Immature natural killer cell (primary cell): Measurements from ENCODE around the gene CNTN6. TPM values are rescaled to one million over a fixed set of nuclear protein-coding genes. Genes with fewer than 3 reads are reported as not detected.

ENCODE experiments used
- DNase-seq, 3 donors: peaks; one replicate each; pipeline ENCODE4 v3.0.0; 2022; ENCODE audit warnings: mixed read lengths in 1 of 3
- H3K27ac Mint-ChIP-seq, 6 donors: one replicate each; pipeline ENCODE4 v1.8.0; 2020; ENCODE audit warnings: mixed read lengths in 6 of 6, mild to moderate bottlenecking in 5 of 6, inconsistent platforms in 4 of 6, moderate library complexity in 3 of 6
- H3K27me3 Mint-ChIP-seq, 3 donors: one replicate each; pipeline ENCODE4 v1.8.0; 2020 to 2021; ENCODE audit warnings: low read depth in 3 of 3, mild to moderate bottlenecking in 3 of 3, mixed read lengths in 3 of 3, moderate library complexity in 3 of 3, inconsistent platforms in 1 of 3
- H3K36me3 Mint-ChIP-seq, 3 donors: one replicate each; pipeline ENCODE4 v1.8.0; 2020; ENCODE audit warnings: mixed read lengths in 3 of 3, inconsistent platforms in 2 of 3, mild to moderate bottlenecking in 2 of 3
- H3K4me1 Mint-ChIP-seq, 2 donors: one replicate each; pipeline ENCODE4 v1.8.0; 2020; ENCODE audit warnings: inconsistent platforms in 2 of 2, mild to moderate bottlenecking in 2 of 2, mixed read lengths in 2 of 2, moderate library complexity in 1 of 2
- H3K4me3 Mint-ChIP-seq, 5 donors: one replicate each; pipeline ENCODE4 v1.8.0; 2020; ENCODE audit warnings: mild to moderate bottlenecking in 5 of 5, mixed read lengths in 5 of 5, inconsistent platforms in 3 of 5, moderate library complexity in 3 of 5
- H3K9me3 Mint-ChIP-seq, 6 donors: one replicate each; pipeline ENCODE4 v1.8.0; 2020; ENCODE audit warnings: mild to moderate bottlenecking in 6 of 6, mixed read lengths in 6 of 6, inconsistent platforms in 4 of 6, moderate library complexity in 3 of 6
- polyA plus RNA-seq, 3 donors: library from polyadenylated mRNA; unstranded; fragments of 300-500 nt; fragmentation: Illumina TruSeq; gene quantifications; one replicate each; pipeline ENCODE4 v1.2.3, GENCODE V29; 2021

CNTN6 gene
- polyA plus RNA-seq, 3 donors from 2014 or later = not detected

DNA sequence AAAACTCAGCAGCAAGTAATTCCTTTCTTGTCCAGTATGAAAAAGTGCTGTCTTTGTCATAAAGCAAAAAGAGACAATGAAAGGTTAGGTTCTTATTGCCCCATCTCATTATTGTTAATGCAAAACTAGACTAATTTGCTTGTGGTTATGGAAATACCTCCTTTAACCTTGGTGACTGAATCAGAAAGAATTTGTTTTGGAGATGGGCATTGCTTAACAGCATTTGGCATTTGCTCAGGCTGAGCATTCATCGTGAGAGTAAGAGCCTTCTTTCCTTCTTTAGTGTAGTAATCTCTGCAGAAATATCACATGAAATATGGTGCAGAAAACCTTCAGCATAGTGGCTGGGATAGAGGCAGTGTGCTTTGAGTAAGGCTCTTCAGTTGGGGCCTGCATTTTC is 103.1 kb downstream of the CNTN6 start:
- Mint-ChIP-seq H3K4me1 (no peaks in the 10 kb centered on the region), H3K27ac (no peak overlapping the region), H3K4me3 (no peak overlapping the region), H3K27me3 (peaks cover 0 to 1% (median 0%) of the 10 kb centered on the region in 3 donors), H3K36me3 (no peaks in the 10 kb centered on the region), H3K9me3 (peaks cover 13 to 68% (median 28%) of the 10 kb centered on the region in 6 donors)
- no peak for DNase-seq

DNA sequence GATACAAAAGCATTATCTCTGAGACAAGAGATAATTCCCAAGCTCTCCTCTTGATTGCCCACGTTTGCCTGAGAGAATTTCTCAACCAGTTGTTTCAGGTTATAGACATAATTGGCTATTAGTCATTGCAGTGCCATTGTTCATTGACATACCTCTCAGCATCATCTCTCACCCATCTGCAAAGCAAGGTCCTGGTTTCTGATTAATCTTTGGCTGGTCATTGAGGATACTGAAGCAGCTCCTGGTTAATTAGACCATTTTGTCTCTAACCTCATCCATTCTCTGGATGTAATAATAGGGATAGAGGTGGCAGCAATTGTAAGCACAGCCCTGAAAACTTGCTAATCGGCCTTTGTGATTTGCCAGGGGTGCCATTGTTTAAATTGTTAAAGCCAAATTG is 104.2 kb downstream of the CNTN6 start:
- peaks cover 14 to 69% (median 31%) of the 10 kb centered on the region in 6 donors for H3K9me3 Mint-ChIP-seq
- no peak for DNase-seq
- H3K27ac Mint-ChIP-seq = no peak overlapping the region
- H3K4me3 Mint-ChIP-seq = no peak overlapping the region
- peaks cover 0 to 1% (median 0%) of the 10 kb centered on the region in 3 donors for H3K27me3 Mint-ChIP-seq
- H3K4me1 Mint-ChIP-seq = no peaks in the 10 kb centered on the region
- H3K36me3 Mint-ChIP-seq = no peaks in the 10 kb centered on the region

DNA sequence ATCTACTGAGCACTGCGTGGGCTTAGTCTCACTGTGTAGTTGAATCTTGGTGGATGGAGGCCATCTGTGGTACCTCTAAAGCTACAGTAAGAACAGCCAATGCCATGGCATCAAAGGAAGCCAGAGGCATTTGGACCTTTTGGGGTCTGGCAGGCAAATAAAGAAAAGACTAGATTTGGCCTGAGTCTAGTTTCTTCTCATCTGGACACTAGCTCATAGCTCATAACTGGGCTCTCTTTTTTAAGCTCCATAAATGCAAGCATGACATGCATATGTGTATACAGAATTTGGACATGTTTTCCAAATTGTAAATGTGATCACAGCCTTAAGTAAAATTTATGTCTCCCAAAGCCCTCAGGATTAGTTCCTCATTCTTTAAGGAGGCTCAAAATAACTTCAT is 107.5 kb downstream of the CNTN6 start:
- Mint-ChIP-seq H3K9me3 (peaks cover 12 to 56% (median 24%) of the 10 kb centered on the region in 6 donors), H3K36me3 (no peaks in the 10 kb centered on the region), H3K4me3 (no peak overlapping the region), H3K4me1 (no peaks in the 10 kb centered on the region), H3K27ac (no peak overlapping the region), H3K27me3 (no peaks in the 10 kb centered on the region)
- DNase-seq = no peak

DNA sequence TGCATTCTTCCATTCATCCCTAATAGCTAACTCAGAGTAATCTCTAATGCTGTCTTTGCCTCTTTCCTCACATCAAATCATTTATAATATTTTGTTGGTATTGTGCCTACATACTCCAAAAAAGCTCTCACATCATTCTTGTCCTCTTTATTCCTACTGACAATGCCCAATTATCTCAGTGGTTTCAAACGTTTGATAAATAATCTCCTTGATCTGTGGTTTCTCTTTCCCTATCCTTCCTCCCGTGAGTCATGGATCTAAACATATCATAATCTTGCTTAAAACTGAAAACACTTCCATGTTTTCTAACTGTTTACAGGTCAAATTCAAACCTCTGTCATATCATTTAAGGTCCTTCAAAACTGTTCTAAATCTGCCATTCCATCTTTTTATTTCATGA is 115.1 kb downstream of the CNTN6 start:
- Mint-ChIP-seq H3K27me3 (no peaks in the 10 kb centered on the region), H3K4me3 (no peak overlapping the region), H3K27ac (no peak overlapping the region), H3K36me3 (no peaks in the 10 kb centered on the region), H3K9me3 (peaks cover 0 to 16% (median 4%) of the 10 kb centered on the region in 6 donors), H3K4me1 (no peaks in the 10 kb centered on the region)
- DNase-seq = no peak

DNA sequence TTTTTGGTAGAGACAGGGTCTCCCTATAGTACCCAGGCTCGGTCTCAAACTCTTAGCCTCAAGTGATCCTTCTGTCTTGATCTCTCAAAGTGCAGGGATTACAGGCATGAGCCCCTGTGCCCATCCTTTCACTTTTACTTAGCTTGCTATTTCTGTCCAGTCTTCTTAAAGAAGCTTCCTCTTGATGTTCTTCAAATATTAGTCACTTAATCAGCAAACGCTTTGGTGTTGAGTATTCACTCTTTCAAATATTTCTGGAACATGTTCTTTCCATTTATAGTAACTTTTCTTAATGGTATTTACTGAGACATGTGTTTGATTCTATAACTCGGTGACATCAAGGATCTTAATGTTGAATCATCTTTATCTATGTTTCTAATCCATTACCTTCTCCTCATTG is 122.1 kb downstream of the CNTN6 start:
- peaks cover 5 to 46% (median 17%) of the 10 kb centered on the region in 6 donors for H3K9me3 Mint-ChIP-seq
- no peaks in the 10 kb centered on the region for H3K36me3 Mint-ChIP-seq
- DNase-seq = no peak
- no peaks in the 10 kb centered on the region for H3K4me1 Mint-ChIP-seq
- no peak overlapping the region for H3K27ac Mint-ChIP-seq
- peaks cover 0 to 3% (median 0%) of the 10 kb centered on the region in 3 donors for H3K27me3 Mint-ChIP-seq
- H3K4me3 Mint-ChIP-seq = no peak overlapping the region

DNA sequence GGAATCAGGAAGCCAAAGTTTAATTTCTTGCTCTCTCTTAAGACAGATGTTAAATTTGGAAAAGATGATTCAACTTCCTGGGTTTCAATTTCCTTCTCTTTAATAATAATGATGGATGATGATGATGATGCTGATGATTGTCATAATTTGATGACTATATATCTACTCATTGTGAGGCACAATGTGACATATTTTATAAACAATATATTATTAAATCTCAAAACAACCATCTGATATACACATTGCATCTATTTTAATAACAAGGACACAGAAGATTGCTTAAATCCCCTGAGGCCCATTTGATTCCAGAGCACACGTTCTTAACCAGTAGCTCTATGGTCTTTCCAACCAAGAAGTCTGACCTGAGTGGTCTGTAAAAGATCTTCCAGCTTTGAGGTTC is 124.0 kb downstream of the CNTN6 start:
- no peaks in the 10 kb centered on the region for H3K4me1 Mint-ChIP-seq
- no peaks in the 10 kb centered on the region for H3K36me3 Mint-ChIP-seq
- peaks cover 5 to 52% (median 17%) of the 10 kb centered on the region in 6 donors for H3K9me3 Mint-ChIP-seq
- H3K27ac Mint-ChIP-seq = no peak overlapping the region
- H3K4me3 Mint-ChIP-seq = no peak overlapping the region
- peaks cover 0 to 3% (median 0%) of the 10 kb centered on the region in 3 donors for H3K27me3 Mint-ChIP-seq
- no peak for DNase-seq

DNA sequence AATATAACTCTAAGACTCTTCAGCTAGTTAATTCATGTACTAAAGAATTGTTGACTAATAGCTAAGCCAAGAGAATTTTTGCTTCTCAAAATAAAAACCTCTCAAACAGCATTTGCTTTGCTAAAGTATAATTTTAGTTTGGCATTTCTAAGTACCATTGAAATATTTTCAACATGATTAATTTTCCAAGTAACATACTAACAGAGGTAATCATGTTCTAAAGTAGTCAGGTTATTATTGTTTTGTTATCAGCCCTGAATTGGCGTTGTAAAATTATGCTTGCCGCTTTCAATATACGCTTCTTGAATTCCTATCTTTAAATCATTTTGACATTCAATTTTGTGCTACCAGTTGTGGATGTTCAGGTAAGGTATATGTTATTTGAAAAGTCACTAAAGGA is 134.3 kb downstream of the CNTN6 start:
- no peak overlapping the region for H3K4me3 Mint-ChIP-seq
- H3K4me1 Mint-ChIP-seq = no peaks in the 10 kb centered on the region
- no peak for DNase-seq
- H3K36me3 Mint-ChIP-seq = no peaks in the 10 kb centered on the region
- H3K27me3 Mint-ChIP-seq = peaks cover 0 to 2% (median 0%) of the 10 kb centered on the region in 3 donors
- H3K27ac Mint-ChIP-seq = no peak overlapping the region
- peaks cover 6 to 32% (median 25%) of the 10 kb centered on the region in 6 donors for H3K9me3 Mint-ChIP-seq

DNA sequence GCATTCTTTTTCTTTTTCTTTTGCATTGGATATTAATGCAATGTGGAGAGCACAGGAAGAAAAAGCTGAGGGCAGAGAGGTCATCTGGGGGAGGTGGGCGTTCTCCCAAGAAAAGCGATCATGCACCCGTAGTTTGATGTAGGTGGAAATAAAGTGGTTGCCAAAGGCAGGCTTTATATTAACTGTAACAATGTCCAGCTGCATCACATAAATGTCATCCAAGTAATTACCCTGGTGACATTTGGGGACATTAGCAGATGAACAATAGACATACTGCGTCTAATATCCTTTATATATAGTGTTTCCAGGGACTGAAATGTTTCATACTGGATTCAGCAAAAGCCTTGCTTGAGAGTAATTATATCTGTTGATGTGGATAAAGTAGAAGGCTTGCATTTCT is 135.5 kb downstream of the CNTN6 start:
- H3K4me3 Mint-ChIP-seq = no peak overlapping the region
- H3K36me3 Mint-ChIP-seq = no peaks in the 10 kb centered on the region
- peaks cover 10 to 41% (median 29%) of the 10 kb centered on the region in 6 donors for H3K9me3 Mint-ChIP-seq
- DNase-seq = no peak
- H3K27ac Mint-ChIP-seq = no peak overlapping the region
- peaks cover 0 to 2% (median 0%) of the 10 kb centered on the region in 3 donors for H3K27me3 Mint-ChIP-seq
- H3K4me1 Mint-ChIP-seq = no peaks in the 10 kb centered on the region

DNA sequence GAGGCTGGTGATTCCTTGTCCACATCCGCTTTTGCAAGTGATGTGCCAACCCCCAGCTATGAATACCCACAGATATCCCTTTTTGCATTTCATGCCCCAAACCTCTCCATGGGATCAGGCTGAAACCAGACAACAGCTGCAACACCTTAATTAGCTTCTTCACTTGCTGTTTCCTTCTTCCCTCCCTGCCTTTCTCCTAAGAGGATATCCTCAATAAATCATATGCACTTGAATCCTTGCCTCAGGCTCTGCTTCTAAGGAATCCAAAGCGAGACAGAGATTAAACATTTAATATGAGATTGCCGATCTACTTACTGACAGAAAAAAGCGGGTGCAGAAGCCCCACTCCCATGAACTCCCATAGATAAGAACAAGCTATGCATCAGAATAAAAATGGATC is 138.1 kb downstream of the CNTN6 start:
- H3K36me3 Mint-ChIP-seq = no peaks in the 10 kb centered on the region
- H3K27me3 Mint-ChIP-seq = no peaks in the 10 kb centered on the region
- H3K9me3 Mint-ChIP-seq = peaks cover 8 to 39% (median 20%) of the 10 kb centered on the region in 6 donors
- H3K4me1 Mint-ChIP-seq = no peaks in the 10 kb centered on the region
- DNase-seq = no peak
- no peak overlapping the region for H3K27ac Mint-ChIP-seq
- H3K4me3 Mint-ChIP-seq = no peak overlapping the region

DNA sequence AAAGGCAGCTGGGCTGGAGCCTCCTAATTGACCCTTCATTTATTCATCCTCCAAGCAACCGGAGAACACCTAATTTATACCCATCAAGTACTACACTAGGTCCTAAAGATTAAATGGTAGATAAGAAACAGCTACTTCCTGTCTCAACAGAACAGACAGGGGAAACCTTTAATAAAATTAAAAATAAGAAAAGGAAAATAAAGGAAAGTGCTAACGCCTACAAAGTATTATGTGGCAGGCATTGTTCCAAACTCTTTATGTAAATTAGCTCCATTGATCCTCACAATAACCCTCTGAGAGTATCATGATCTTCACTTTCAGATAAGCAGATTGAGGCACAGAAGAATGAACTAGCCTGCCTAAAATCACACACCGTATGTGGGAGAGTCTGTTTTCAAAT is 139.5 kb downstream of the CNTN6 start:
- Mint-ChIP-seq H3K27me3 (no peaks in the 10 kb centered on the region), H3K9me3 (peaks cover 7 to 35% (median 25%) of the 10 kb centered on the region in 6 donors), H3K4me3 (no peak overlapping the region), H3K36me3 (no peaks in the 10 kb centered on the region), H3K4me1 (no peaks in the 10 kb centered on the region), H3K27ac (no peak overlapping the region)
- no peak for DNase-seq

DNA sequence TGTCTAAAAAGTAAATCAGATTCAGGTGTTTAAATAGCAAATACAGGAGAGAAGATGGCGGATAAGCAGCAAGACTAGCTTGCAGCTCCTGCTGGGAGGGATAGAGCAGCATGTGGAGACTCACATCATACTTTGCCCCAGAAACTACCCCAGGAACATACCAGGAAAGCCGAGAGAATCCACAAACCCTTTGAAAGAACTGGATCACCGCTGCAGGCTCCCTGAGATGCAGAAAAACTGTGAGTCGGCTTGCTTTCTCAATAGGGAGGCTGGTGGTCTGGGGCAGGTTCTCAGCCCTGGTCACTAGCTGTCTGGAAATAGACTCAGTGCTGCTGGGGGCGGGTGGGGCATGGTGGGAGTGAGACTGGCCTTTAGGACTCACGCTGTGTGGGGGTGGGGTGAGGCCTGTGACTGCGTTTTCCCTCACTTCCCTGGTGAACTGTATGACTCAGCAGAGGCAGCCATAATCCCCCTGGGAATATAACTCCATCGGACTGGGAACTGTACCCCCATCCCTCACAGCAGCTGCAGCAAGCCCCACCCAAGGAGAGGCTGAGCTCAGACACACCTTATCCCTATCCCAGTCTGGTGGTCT is 142.8 kb downstream of the CNTN6 start:
- no peaks in the 10 kb centered on the region for H3K27me3 Mint-ChIP-seq
- DNase-seq = no peak
- no peak overlapping the region for H3K4me3 Mint-ChIP-seq
- no peak overlapping the region for H3K27ac Mint-ChIP-seq
- H3K4me1 Mint-ChIP-seq = no peaks in the 10 kb centered on the region
- no peaks in the 10 kb centered on the region for H3K36me3 Mint-ChIP-seq
- H3K9me3 Mint-ChIP-seq = peaks cover 16 to 52% (median 31%) of the 10 kb centered on the region in 6 donors

DNA sequence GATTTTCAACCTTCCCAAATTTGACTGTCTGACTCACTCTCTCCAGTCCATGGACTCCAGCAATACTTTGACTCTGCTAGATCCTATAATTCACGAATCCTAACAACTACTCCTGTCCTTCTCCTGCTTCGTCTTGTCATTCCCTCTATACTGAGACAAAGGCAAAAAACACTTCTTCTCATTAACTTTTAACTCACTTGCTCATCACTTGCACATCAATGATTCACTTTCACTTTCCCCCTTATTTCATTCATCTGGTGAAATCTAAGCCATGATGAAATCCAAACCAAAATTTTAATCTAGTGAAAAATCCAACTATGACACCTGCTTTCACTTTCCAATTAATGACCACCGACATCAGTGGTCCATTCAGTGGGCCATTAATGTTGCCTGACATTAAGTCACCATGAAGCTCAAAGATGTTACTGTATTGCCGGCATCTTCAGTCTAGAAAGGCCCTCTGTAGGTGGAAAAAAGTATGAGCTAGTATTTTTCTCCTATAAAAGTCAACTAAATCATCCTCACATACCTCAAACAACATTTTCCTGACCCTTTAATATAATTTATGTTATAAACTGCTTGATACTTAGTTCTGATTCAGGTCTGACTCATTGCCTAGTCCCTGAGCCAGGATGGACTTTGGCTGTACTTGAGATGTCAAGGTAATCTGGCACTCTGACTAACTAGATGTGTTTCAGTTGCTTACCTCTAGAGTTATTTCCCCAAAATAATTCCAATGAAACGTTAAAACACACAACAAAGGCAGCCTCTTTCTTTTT is 158.6 kb downstream of the CNTN6 start:
- H3K27ac Mint-ChIP-seq = no peak overlapping the region
- H3K4me1 Mint-ChIP-seq = no peaks in the 10 kb centered on the region
- peaks cover 8 to 40% (median 22%) of the 10 kb centered on the region in 6 donors for H3K9me3 Mint-ChIP-seq
- no peaks in the 10 kb centered on the region for H3K36me3 Mint-ChIP-seq
- no peak for DNase-seq
- H3K27me3 Mint-ChIP-seq = peaks cover 0 to 2% (median 0%) of the 10 kb centered on the region in 3 donors
- H3K4me3 Mint-ChIP-seq = no peak overlapping the region

DNA sequence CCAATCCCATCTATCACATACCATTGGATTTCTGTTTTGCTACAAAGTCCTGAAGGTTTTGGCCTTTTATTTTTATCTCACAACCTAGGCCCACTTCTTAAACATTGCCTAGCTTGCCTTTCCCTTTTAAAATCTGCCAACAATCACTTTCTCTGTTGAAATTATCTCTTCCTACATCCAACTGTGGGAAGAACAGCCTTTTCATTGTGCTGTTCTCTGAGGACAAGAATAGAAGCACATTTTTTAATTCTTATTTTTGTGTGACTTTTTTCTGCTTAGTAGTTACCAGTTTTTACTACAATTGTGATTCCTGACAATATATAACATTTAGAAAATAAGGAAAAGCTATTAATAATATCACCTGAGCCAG is 159.2 kb downstream of the CNTN6 start:
- H3K4me3 Mint-ChIP-seq = no peak overlapping the region
- H3K27me3 Mint-ChIP-seq = peaks cover 0 to 2% (median 0%) of the 10 kb centered on the region in 3 donors
- H3K36me3 Mint-ChIP-seq = no peaks in the 10 kb centered on the region
- no peaks in the 10 kb centered on the region for H3K4me1 Mint-ChIP-seq
- DNase-seq = no peak
- H3K27ac Mint-ChIP-seq = no peak overlapping the region
- peaks cover 8 to 38% (median 22%) of the 10 kb centered on the region in 6 donors for H3K9me3 Mint-ChIP-seq

DNA sequence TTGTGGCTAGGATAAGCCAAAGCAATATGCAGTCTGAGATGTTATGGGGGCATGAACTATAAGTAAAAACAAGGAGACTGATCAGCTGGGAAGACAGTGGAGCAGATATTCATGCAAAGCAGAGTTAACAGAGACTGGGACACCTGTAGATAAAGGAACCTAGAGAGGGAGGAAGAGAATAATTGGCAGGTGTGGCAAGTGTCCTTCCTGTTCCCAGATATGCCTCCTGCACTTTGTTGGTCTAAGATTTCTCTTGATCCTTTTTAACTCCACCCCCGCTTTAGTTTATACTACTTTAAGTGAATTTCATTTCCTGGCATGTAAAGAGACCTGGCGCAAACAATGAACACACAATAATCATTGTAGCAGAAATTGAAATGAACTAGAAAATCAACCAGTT is 169.4 kb downstream of the CNTN6 start:
- Mint-ChIP-seq H3K27ac (no peak overlapping the region), H3K9me3 (peaks cover 16 to 58% (median 25%) of the 10 kb centered on the region in 6 donors), H3K4me3 (no peak overlapping the region), H3K4me1 (no peaks in the 10 kb centered on the region), H3K27me3 (peaks cover 0 to 4% (median 0%) of the 10 kb centered on the region in 3 donors), H3K36me3 (no peaks in the 10 kb centered on the region)
- no peak for DNase-seq
